HEK293T (cell line): ENCODE measurements around the gene PPP1R26.
"Not testable (repeated sequence)": the region's sequence is repeated elsewhere in the genome, so short reads cannot be mapped to it uniquely, and the experiment has no call there.

Experiments
- L3MBTL2 ChIP-seq: fragments of 450-650 bp; conservative IDR thresholded peaks from 2 replicates; pipeline ENCODE4 v1.6.1; 2016; ENCODE audit warnings: mild to moderate bottlenecking
- SP1 ChIP-seq: fragments of 450-650 bp; IDR thresholded peaks from 2 replicates; pipeline ENCODE4 v1.6.1; 2017
- SUZ12 ChIP-seq: fragments of 450-650 bp; IDR thresholded peaks from 2 replicates; pipeline ENCODE4 v1.6.1; 2016; ENCODE audit warnings: mild to moderate bottlenecking

DNA sequence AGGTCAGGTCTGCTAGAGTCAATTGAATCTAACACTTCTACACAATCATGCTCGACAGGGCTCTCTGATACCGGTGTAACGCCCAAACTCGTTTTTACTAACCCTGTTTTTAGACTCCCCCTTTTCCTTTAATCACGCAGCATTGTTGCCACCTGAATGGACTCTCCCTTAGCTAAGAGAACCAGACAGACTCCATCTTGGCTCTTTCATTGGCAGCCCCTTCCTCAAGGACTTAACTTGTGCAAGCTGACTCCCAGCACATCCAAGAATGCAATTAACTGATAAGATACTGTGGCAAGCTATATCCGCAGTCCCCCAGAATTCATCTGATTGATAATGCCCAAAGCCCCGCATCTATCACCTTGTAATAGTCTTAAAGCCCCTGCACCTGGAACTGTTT is 40.1 kb upstream of the PPP1R26 start:
- not testable (repeated sequence) for TF ChIP-seq SP1, L3MBTL2, SUZ12
